GM19238 (cell line): Measurements from ENCODE around the gene MYT1.
"Not testable (repeated sequence)": the region's sequence is repeated elsewhere in the genome, so short reads cannot be mapped to it uniquely, and the experiment has no call there.

Experiments
- DNase-seq: peaks from one replicate; pipeline ENCODE4 v3.0.0; 2011; ENCODE audit warnings: low spot score; ENCODE audit not compliant: insufficient read length

The MYT1 gene

DNA sequence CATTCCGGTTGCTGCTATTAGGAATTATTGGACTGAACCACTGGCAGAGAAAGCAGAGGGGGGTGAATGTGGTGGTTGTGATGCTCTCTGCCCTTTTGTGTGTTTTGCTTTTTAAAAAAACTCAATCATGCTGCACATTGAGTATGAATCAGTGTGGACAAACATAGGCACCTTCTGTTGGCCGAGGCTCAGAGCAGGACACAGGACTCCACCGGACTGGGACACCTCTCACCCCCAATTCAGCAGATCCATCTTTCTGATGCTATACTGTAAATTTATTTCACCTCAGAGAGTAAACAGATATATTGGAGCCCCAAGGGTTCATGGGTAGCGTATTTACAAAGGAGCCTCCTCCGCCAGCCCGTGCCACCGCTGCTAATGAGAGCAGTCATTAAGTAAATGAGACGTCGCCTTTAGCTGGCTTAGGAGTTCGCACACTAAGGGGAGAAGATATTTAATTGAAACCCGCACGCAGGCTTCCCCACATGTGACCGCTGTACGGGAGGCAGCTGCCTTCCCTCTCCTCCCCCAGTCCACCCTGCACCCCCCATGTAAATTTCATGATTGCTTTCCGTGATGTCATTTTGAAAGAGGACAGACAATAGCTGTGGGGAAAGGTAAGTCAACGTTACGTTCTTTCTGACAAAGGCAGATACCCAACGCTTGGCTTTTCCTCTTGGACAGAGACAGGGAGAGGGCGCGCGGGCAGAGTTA lies at the start of gene MYT1:
MYT1 (plus strand) TSS at position 330 of the 714 bp plus-strand sequence. CDS start 34,410 bp downstream, outside the sequence.
- DNase-seq, result no peak

DNA sequence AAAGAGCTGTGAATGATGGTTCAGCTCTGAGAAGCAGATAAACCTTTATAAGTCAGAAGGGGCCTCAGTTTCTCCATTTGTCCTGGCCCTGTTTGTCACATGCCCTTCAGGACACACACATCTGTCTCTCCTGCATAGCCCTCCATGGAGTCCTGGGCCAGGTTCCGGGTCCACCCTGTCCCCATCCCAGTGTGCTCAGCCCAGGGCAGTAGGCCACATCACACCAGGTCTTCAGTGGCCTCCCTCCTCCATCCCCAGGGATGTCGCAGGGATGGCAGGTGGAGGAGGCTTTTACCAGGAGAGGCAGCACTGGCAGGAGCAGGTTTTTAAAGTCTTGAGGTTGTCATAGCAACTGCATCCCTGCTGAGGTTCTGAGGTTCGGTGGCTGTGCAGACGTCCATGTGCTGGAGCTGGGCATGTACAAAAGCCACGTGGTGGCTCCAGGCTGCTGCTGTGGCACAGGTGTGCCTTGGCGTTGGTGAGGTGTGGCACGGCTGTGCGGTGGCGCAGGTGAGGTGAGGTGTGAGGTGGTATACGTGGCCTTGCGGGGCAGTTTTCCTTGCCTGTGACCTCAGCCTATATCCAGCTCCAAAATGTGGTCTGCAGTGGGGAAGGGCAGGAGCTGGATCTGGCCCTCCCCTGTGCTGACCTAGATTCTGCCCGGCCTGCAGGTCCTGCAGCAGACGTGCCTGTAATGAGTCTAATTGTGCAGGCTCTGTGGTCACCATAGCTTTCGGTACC lies 48.9 kb upstream of the MYT1 start:
- no peak for DNase-seq

DNA sequence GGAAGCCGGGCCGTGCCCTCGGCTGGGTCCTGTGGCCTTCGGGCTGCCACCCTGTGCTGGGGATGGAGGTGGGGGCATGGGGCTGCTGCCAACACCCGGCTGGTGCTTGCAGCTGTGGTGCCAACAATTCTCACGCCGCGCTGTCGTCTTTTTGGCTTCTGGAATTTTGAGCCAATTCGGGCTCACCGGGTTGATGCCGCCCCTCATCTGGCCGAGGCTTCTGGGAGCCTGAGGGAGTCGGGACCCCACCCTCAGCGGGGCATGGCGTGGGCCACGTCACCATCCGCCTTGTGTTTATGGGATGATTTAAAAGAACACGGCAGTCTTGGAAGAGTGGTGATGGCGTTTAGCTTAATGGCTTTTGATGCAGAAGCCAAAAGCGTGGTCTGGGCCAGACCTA lies 48.2 kb upstream of the MYT1 start:
- no peak for DNase-seq

DNA sequence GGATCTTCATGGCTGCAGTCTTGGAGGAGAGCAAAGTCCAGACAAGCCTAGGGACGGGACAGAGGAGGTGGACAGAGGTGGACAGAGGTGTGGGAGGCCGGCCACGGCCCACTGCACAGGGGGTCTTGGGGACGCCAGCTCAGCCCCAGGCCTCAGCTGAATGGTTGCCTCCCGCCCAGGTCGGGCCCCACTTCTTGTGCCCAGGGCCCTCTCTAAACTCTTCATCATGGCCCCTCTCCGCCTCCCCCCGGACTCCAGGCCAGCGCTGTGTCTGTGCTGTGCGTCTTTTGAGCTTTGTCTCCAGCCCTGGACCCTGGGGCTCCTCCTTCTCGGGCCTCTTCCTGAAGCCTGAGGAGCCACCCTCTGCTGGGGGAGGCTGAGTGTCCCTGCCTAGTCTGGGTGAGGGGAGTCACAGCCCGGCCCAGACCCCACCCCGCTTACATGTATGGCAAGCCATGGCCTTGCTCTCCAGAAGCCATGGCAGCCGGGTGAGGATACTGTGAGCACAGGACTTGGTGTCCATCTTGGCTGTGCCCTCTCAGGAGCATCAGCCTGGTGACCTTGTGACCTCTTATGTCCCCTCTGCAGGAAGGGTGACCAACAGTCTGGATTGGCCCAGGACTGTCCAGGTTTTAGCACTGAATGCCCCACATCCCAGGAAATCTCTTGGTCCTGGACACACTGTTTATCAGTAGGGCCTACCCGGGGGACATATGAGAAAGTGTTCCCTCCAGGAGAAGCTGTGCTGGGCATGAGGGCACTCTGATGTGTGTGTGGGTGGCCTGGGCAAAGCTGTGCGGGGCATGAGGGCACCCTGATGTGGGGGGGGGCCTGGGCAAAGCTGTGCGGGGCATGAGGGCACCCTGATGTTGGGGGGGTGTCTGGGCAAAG lies 47.5 kb upstream of the MYT1 start:
- DNase-seq, result no peak

DNA sequence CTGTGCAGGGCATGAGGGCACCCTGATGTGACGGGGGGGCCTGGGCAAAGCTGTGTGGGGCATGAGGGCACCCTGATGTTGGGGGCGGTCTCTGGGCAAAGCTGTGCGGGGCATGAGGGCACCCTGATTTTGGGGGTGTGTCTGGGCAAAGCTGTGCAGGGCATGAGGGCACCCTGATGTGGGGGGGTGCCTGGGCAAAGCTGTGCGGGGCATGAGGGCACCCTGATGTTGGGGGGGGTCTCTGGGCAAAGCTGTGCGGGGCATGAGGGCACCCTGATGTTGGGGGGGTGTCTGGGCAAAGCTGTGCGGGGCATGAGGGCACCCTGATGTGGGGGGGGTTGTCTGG lies 46.8 kb upstream of the MYT1 start:
- not testable (repeated sequence) for DNase-seq

DNA sequence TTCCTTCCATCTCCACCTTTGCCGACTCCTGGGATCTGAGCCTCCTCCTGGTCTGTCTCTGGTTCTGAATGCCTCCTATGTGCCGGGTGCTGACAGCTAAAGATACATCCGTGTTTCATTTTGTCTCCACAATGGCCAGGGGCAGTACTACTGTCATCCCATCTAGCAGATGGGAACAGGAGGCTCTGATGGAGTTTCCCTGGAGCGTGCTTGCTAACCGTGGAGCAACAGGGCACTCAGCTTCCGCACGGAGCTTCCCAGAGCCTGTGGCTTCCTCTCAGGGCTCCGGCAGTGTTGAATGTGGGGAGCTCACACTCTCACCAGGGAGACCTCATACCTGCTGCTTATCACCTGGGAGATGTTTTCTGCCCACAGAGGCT lies 45.0 kb upstream of the MYT1 start:
- DNase-seq, result no peak

DNA sequence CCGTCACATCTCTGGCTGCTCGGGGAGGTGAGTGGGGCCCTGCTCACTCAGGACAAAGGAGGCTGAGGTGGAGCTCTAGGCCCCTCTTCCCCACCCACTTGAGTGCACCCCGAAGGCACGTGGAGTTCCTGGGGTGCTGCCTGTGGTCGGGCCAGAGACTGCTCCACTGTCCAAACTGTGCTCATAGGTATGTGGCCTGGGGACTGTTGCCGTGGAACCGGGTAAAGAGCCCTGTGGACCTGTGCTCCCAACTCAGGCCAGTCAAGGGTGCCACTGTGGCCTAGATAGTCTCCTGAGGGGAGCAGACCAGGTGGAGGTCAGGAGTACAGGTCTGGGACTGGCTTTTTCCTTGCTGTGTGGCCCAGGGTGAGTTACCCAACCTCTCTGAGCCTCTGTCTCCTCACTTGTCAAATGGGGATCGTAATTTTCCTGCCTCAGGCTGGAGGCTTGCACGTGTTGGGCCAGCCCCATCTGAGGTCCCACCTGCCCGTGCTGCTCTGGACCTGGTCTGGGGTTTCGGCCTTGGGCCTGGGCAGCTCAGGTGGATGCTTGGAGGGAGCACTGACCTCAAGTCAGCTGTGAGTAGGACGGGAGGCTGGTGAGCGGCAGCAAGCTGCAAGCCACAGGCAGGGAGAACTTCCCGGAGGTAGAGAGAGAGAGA lies 44.4 kb upstream of the MYT1 start:
- no peak for DNase-seq

DNA sequence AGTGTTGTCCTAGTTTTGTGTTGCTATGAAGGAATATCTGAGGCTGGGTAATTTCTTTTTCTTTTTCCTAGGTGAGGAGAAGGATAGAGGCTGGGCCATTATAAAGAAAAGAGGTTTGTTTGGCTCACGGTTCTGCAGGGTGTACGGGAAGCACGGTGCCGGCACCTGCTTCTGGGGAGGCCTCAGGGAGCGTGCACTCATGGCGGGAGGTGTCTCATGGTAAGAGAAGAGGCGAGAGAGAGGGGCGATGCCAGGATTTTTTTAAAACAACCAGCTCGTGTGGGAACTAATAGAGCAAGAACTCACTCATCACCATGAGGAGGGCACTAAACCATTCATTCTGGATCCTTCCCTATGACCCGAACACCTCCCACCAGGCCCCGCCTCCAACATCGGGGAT lies 42.7 kb upstream of the MYT1 start:
- DNase-seq, result no peak

DNA sequence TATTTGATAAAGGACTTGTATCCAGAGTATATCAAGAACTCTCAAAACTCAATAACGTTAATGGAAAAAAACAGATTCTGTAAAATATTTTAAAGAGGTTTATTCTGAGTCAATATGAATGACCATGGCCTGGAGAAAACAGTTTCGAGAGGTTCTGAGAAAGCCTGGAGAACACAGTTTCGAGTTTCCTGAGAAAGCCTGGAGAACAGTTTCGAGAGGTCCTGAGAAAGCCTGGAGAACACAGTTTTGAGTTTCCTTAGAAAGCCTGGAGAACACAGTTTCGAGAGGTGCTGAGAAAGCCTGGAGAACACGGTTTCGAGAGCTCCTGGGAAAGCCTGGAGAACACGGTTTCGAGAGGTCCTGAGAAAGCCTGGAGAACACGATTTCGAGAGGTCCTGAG lies 41.3 kb upstream of the MYT1 start:
- DNase-seq, result not testable (repeated sequence)

DNA sequence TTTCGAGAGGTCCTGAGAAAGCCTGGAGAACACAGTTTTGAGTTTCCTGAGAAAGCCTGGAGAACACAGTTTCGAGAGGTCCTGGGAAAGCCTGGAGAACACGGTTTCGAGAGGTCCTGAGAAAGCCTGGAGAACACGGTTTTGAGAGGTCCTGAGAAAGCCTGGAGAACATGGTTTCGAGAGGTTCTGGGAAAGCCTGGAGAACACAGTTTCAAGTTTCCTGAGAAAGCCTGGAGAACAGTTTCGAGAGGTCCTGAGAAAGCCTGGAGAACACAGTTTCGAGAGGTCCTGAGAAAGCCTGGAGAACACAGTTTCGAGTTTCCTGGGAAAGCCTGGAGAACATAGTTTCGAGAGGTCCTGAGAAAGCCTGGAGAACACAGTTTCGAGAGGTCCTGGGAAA lies 40.7 kb upstream of the MYT1 start:
- not testable (repeated sequence) for DNase-seq

DNA sequence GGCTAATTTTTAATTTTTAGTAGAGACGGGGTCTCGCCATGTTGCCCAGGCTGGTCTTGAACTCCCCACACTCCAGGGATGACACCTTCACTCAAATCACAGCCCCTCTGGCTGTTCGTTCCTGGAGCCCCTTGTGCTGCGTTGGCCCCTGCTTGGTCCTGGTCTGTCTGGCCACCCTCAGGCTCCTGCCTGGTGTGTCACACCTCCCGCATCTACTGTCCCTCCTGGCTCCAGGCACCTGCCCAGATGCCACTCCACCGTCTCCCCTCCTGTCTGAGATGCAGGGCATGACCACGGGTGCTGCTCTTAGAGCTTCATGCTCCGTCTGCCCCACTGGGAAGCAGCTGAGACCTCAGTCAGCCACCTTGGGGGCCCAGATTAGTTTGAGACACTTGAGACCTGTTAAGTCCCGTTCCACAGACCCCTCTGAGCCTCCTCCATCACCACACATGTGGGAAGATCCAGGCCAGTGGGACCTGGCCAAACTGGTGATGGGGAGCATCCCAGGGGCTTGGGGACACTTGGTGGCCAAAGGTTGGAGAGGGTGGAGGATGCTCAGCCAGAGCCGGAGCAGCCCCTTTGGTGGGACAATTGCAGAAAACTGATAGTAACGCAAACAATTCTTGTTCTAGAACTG lies 35.0 kb upstream of the MYT1 start:
- DNase-seq, result no peak

DNA sequence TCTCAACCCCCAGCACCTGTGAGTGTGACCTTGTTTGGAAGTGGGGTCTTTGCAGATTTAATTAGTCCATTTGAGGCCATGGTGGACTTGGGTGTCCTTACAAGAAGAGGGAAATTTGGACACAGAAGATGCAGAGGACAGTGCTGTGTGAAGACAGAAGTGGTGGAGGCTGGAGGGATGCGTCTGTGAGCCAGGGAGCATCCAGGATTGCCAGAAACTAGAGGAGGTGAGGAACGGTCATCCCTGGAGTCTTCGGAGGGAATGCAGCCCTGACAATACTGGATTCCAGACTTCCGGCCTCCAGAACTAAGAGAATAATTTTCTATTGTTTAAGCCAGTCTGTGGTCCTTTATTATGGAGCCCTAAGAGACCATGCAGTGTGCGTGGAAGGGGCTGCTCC lies 34.0 kb upstream of the MYT1 start:
- DNase-seq, result no peak

DNA sequence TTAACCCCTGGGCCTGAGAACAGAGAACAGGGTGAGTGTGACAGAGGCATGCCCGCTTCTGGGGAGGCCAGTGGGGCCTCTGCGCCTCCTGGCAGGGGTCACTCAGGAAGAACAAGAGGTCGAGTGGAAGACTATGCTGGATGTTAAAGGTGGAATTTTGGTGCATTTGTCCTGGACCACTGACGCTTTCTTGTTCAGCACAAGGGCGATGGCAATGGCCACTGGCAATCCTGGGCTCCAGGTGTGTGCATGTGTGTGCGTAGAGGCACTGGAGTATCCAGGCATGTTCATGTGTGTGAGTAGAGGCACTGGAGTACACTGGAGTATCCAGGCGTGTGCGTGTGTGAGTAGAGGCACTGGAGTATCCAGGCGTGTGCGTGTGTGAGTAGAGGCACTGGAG lies 33.4 kb upstream of the MYT1 start:
- DNase-seq, result no peak

DNA sequence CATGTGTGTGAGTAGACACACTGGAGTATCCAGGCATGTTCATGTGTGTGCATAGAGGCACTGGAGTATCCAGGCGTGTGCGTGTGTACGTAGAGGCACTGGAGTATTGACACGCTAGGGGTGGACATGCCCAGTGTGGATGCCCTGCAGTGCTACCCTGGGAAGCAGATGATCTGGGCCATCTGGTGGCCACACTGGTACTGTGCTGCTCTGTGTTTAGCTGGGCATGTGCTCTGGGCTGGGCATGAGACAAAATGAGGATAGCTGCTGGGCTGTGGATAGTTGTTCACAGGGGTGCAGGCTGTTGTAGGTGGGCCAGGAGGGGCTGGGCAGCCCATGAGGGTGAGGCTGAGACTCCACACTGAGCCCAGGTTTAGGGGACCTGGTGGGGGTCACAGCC lies 32.8 kb upstream of the MYT1 start:
- DNase-seq, result no peak

DNA sequence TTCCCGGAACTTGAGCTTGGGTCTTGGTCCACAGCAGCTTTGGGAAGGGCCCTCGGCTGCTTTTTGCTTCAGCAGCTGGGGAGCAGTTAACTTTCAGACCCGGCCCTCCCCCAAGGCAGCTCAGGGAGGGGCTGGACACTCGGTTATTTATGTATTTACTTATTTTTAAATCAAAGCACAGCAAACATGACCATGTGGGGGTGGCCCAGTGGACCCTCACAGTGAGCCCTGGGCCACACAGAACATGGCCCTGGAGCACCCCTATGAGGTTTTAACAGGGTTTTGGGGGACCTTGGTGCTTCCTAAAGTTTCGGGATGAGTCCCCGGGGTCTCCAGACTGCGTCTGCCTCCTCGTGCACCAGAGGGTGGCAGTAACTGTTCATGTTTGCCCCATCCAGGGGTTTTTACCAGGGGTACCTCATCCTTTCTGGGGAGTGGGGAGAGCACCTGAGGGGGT lies 30.3 kb upstream of the MYT1 start:
- no peak for DNase-seq

DNA sequence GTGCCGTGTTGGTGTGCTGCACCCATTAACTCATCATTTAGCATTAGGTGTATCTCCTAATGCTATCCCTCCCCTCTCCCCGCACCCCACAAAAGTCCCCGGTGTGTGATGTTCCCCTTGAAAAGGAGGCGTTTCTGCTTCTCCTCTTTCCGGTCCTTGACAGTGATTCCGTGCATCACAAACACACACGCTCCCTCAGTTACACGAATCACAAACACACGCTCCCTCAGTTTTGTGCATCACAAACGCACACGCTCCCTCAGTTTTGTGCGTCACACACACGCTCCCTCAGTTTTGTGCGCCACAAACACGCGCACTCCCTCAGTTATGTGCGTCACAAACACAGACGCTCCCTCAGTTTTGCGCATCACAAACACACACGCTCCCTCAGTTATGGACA lies 29.5 kb upstream of the MYT1 start:
- not testable (repeated sequence) for DNase-seq

DNA sequence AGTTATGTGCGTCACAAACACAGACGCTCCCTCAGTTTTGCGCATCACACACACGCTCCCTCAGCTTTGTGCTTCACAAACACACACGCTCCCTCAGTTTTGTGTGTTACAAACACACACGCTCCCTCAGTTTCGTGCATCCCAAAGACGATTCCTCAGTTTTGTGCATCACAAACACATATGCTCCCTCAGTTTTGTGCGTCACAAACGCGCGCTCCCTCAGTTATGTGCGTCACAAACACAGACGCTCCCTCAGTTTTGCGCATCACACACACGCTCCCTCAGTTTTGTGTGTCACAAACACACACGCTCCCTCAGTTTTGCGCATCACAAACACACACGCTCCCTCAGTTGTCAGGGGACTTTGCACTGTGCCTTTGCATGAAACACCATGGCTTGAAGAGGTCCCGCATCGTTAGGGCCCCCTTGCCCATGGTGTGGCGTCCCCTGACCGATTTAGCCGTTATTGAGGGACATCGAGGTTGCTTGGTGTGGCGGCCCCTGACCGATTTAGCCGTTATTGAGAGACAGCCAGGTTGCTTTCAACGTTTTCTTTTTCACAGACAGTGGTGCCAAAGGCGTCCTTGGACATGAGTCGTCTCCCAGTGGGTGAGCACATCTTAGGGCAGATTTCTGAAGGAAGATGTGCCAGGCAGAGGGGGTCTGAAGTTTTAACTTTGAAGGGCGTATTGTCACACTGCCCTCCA lies 28.1 kb upstream of the MYT1 start:
- no peak for DNase-seq

DNA sequence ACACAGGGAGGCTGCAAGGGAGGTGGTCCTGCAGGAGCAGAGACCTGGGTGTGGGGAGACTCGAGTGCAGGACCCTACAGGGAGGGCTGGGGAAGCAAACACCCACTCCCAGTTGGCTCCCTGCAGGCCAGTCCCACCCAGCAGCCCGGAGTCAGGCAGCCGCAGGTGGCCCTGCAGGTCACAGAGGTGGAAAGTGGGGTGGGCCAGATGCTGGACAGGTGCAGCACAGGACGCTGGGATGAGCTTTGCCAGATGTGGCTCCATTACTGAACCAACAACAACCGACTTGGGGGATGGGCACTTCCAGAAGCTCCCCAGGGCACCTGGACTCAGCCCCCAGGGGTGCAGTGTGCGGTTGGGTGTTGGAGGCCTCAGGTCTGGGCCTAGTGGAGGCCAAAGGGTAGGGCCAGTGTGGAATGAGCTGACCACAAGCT lies 26.6 kb upstream of the MYT1 start:
- no peak for DNase-seq

DNA sequence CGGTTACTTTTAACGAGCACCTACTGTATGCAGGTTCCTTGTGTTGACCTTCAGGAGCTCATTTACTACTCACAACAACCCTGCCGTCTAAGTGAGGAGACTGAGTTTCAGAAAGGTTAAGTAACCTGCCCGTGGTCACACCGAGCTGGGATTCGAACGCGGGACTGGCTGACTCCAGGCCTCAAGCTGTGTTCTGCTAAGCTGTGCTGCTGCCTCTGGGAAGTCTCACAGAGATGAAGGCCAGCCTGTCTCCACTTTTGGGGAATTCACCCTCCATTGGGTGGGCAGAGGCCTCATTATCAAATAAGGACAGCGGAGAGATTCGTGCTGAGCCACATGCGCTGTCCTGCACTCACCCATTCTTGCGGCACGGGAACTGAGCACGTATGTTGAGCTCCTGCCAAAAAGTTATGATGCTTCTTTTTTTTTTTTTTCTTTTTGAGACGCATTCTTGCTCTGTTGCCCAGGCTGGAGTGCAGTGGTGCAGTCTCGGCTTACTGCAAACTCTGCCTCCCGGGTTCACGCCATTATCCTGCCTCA lies 25.9 kb upstream of the MYT1 start:
- no peak for DNase-seq
